ENCODE results near the gene SEC63. TPM values are rescaled to one million over a fixed set of nuclear protein-coding genes. Genes with fewer than 3 reads are reported as not detected.
"Not testable (repeated sequence)": the region's sequence is repeated elsewhere in the genome, so short reads cannot be mapped to it uniquely, and the experiment has no call there.

The SEC63 gene
- total RNA-seq, 2 experiments from 2014 or later, result 80.3 to 86.7 TPM

DNA sequence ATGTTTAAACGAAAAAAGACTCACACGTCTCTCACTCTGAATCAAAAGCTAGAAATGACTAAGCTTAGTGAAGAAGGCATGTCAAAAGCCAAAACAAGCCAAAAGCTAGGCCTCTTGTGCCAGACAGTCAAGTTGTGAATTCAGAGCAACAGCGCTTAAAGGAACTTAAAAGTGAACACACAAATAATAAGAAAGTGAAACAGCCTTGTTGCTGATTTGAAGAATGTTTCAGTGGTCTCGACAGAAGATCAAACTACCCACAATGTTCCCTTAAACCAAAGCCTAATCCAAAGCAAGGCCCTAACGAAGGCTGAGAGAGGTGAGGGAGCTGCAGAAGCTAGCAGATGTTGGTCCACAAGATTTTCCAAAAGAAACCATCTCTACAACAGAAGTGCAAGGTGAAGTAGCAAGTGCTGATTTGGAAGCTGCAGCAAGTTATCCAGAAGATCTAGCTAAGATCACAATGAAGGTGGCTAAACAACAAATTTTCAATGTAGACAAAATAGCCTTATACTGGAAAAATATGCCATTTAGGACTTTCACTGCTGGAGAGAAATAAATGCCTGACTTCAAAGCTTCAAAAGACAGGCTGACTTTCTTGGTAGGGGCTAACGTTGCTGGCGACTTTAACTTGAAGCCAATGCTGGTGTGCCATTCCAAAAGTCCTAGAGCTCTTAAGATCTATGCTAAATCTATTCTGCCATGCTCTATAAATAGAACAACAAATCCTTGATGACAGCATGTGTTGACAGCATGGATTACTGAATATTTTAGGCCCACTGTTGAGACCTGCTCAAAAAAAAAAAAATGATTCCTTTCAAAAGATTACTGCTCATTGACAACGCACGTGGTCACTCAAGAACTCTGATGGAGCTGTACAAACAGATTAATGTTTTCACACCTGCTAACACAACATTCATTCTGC lies 40.3 kb downstream of the SEC63 start:
- Mint-ChIP-seq H3K27me3 (no peaks in the 10 kb centered on the region), H3K9me3 (peaks cover 8% of the 10 kb centered on the region), H3K4me3 (no peak overlapping the region), H3K36me3 (ENCODE audit: low read depth) (peaks cover 87% of the 10 kb centered on the region), H3K4me1 (ENCODE audit: low read depth) (no peaks in the 10 kb centered on the region), H3K27ac (no peak overlapping the region)
- DNase-seq (no peak), ATAC-seq (ENCODE audit: poor library complexity) (no peak)
- TF ChIP-seq, protein P1, sequence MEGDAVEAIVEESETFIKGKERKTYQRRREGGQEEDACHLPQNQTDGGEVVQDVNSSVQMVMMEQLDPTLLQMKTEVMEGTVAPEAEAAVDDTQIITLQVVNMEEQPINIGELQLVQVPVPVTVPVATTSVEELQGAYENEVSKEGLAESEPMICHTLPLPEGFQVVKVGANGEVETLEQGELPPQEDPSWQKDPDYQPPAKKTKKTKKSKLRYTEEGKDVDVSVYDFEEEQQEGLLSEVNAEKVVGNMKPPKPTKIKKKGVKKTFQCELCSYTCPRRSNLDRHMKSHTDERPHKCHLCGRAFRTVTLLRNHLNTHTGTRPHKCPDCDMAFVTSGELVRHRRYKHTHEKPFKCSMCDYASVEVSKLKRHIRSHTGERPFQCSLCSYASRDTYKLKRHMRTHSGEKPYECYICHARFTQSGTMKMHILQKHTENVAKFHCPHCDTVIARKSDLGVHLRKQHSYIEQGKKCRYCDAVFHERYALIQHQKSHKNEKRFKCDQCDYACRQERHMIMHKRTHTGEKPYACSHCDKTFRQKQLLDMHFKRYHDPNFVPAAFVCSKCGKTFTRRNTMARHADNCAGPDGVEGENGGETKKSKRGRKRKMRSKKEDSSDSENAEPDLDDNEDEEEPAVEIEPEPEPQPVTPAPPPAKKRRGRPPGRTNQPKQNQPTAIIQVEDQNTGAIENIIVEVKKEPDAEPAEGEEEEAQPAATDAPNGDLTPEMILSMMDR (IDR thresholded peaks at IDR 0.05), result no peak
- Histone ChIP-seq H3K4me1 (ENCODE audit: insufficient read depth, low read length) (no peaks in the 10 kb centered on the region), H3K27me3 (ENCODE audit: control insufficient read depth in 1 of 2, insufficient read depth in 2 of 2, low read length in 2 of 2) (no peaks in the 10 kb centered on the region), H3K4me3 (ENCODE audit: low read length) (no peak overlapping the region), H3K9me3 (ENCODE audit: control insufficient read depth in 1 of 2, insufficient read depth in 1 of 2, low read length in 2 of 2) (peaks cover 9 to 12% of the 10 kb centered on the region in 2 experiments), H3K27ac (ENCODE audit: low read depth in 1 of 2, low read length in 2 of 2) (no peak overlapping the region), H3K36me3 (ENCODE audit: insufficient read depth, low read length) (peaks cover 74% of the 10 kb centered on the region)
- ChIA-PET CTCF (no interaction called here), POLR2A (interaction anchor here (0.6 to 1.3 kb wide), 2 partner anchors 40 to 421 kb away, joined by 3 read pairs; no protein-coding TSS in a partner anchor)
- intact Hi-C loops (cut with DNase I, micrococcal nuclease), result no loop called here

DNA sequence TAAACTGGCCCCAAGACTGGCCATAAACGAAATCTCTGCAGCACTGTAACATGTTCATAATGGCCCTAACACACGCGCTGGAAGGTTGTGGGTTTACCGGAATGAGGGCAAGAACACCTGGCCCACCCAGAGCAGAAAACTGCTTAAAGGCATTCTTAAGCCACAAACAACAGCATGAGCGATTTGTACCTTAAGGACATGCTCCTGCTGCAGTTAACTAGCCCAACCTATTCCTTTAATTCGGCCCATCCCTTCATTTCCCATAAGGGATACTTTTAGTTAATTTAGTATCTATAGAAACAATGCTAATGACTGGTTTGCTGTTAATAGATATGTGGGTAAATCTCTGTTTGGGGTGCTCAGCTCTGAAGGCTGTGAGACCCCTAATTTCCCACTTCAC lies 41.0 kb downstream of the SEC63 start:
- POLR2A ChIA-PET; H3K4me3 ChIP-seq (ENCODE audit: low read length); ATAC-seq (ENCODE audit: poor library complexity); DNase-seq; H3K27ac Mint-ChIP-seq; H3K4me1 ChIP-seq (ENCODE audit: insufficient read depth, low read length); CTCF ChIA-PET; H3K4me3 Mint-ChIP-seq; H3K4me1 Mint-ChIP-seq (ENCODE audit: low read depth); intact Hi-C loops (cut with DNase I, micrococcal nuclease); H3K9me3 Mint-ChIP-seq; H3K27me3 ChIP-seq (ENCODE audit: control insufficient read depth in 1 of 2, insufficient read depth in 2 of 2, low read length in 2 of 2); H3K27me3 Mint-ChIP-seq; H3K27ac ChIP-seq (ENCODE audit: low read depth in 1 of 2, low read length in 2 of 2): not testable (repeated sequence)
- peaks cover 9 to 12% of the 10 kb centered on the region in 2 experiments for H3K9me3 ChIP-seq (ENCODE audit: control insufficient read depth in 1 of 2, insufficient read depth in 1 of 2, low read length in 2 of 2)
- H3K36me3 Mint-ChIP-seq (ENCODE audit: low read depth), result peaks cover 89% of the 10 kb centered on the region
- peaks cover 82% of the 10 kb centered on the region for H3K36me3 ChIP-seq (ENCODE audit: insufficient read depth, low read length)

DNA sequence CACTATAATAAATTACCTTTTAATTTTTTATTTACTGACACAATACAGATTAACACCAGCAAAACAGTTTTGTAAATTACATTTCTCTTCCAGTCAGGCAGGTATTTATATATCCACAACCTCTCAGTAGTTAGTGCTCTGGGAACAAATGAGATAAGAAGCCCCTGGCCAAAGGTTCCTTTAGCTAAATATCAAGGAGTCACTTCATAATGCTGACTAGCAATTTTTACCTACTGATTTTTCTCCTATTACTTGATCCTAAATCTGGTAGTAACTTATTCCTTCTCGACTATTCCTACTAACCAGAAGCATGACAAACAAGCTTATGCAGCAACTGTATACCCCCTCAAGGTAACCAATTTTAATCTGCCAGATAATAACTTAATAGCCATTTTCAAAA lies 46.3 kb downstream of the SEC63 start:
- ChIA-PET CTCF (interaction anchor here (0.7 kb wide), 1 partner anchor 11 kb away, joined by 3 read pairs; no protein-coding TSS in a partner anchor), POLR2A (interaction anchor here (0.6 kb wide), 2 partner anchors 10 to 139 kb away, joined by 3 to 4 read pairs; no protein-coding TSS in a partner anchor)
- no peak overlapping the region for H3K27ac Mint-ChIP-seq

More for the DNA sequence above, 46.3 kb downstream of the SEC63 start:
- no peaks in the 10 kb centered on the region for H3K9me3 Mint-ChIP-seq
- Histone ChIP-seq H3K27ac (ENCODE audit: low read depth in 1 of 2, low read length in 2 of 2) (no peak overlapping the region), H3K36me3 (ENCODE audit: insufficient read depth, low read length) (peaks cover 69% of the 10 kb centered on the region), H3K27me3 (ENCODE audit: control insufficient read depth in 1 of 2, insufficient read depth in 2 of 2, low read length in 2 of 2) (no peaks in the 10 kb centered on the region), H3K9me3 (ENCODE audit: control insufficient read depth in 1 of 2, insufficient read depth in 1 of 2, low read length in 2 of 2) (no peaks in the 10 kb centered on the region), H3K4me3 (ENCODE audit: low read length) (no peak overlapping the region), H3K4me1 (ENCODE audit: insufficient read depth, low read length) (no peaks in the 10 kb centered on the region)
- TF ChIP-seq, protein P1 (IDR thresholded peaks at IDR 0.05), result no peak
- H3K27me3 Mint-ChIP-seq, result no peaks in the 10 kb centered on the region
- no peak for DNase-seq
- H3K4me3 Mint-ChIP-seq, result no peak overlapping the region
- no peaks in the 10 kb centered on the region for H3K4me1 Mint-ChIP-seq (ENCODE audit: low read depth)
- no peak for ATAC-seq (ENCODE audit: poor library complexity)
- peaks cover 83% of the 10 kb centered on the region for H3K36me3 Mint-ChIP-seq (ENCODE audit: low read depth)
- intact Hi-C loops (cut with DNase I, micrococcal nuclease), result no loop called here

Measured in CD4-positive, alpha-beta T cell (primary cell).